Activated CD4-positive, alpha-beta memory T cell treated with anti-CD3 and anti-CD28 coated beads for 36 hours (primary cell): Measurements from ENCODE around the gene ALKBH6. TPM values are rescaled to one million over a fixed set of nuclear protein-coding genes. Genes with fewer than 3 reads are reported as not detected.

Experiments
- CTCF ChIA-PET: fragments of 350-600 bp; sonication (Branson Sonifier 250); formaldehyde crosslinking; loops from one replicate; lab custom pipeline; 2021; ENCODE audit warnings: antibody characterized with exemption, inconsistent platforms; lab: Charles Lee
- POLR2A ChIA-PET: fragments of 350-600 bp; sonication (Branson Sonifier 250); formaldehyde crosslinking; loops from one replicate; lab custom pipeline; 2021; ENCODE audit warnings: antibody characterized with exemption; lab: Charles Lee
- DNase-seq: peaks from one replicate; pipeline ENCODE4 v3.0.0-alpha.2; 2020
- H3K27ac Mint-ChIP-seq: one replicate; pipeline ENCODE4 v1.8.0; 2021; ENCODE audit warnings: mixed read lengths
- H3K27me3 Mint-ChIP-seq: one replicate; pipeline ENCODE4 v1.8.0; 2021; ENCODE audit warnings: mixed read lengths
- H3K36me3 Mint-ChIP-seq: one replicate; pipeline ENCODE4 v1.8.0; 2021; ENCODE audit warnings: mixed read lengths
- H3K4me1 Mint-ChIP-seq: one replicate; pipeline ENCODE4 v1.8.0; 2021; ENCODE audit warnings: low read depth, mixed read lengths
- H3K4me3 Mint-ChIP-seq: one replicate; pipeline ENCODE4 v1.8.0; 2021; ENCODE audit warnings: mild to moderate bottlenecking, mixed read lengths
- H3K9me3 Mint-ChIP-seq: one replicate; pipeline ENCODE4 v1.8.0; 2021; ENCODE audit warnings: mixed read lengths
- intact Hi-C: fragments of 100-400 bp; cut with micrococcal nuclease; formaldehyde crosslinking; loops from one replicate; pipeline ENCODE4 v1.15.1; 2023
- total RNA-seq, 2 experiments: library from RNA; stranded (reverse); gene quantifications; one replicate each; pipeline ENCODE4 v1.2.3, GENCODE V29; 2021

The ALKBH6 gene
- total RNA-seq, 2 experiments from 2014 or later: 40.9 to 44.7 TPM

- ChIA-PET CTCF (no interaction called here), POLR2A (no interaction called here)
- intact Hi-C loops: no loop called here
- DNase-seq: no peak
- no peaks in the 10 kb centered on the region for H3K36me3 Mint-ChIP-seq
- H3K4me3 Mint-ChIP-seq: no peak overlapping the region
- no peak overlapping the region for H3K27ac Mint-ChIP-seq
- peaks cover 13% of the 10 kb centered on the region for H3K4me1 Mint-ChIP-seq
- no peaks in the 10 kb centered on the region for H3K9me3 Mint-ChIP-seq
- no peaks in the 10 kb centered on the region for H3K27me3 Mint-ChIP-seq
Measured at GRCh38 chr19:36006955-36007354, 7.1 kb downstream of the ALKBH6 start.

DNA sequence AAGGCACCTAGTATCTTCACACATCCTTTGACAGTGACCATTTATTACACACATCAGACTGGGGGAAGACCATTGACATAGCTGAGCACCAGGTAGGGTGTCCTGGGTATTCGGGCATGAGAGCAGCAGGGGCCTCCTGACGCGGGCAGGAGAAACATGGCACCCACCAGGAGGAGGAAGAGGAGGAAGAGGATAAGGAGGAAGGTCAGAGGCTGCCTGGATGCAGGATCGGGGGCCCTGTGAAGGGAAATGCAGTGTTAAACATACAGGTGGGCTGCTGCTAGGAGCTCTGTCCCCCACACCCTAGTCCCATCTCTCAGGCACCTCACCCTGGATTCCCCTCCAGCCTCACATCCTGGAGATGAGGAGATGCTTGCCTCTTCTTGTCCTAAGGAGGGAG is 10.7 kb downstream of the ALKBH6 start:
- Mint-ChIP-seq H3K9me3 (no peaks in the 10 kb centered on the region), H3K4me1 (peaks cover 12% of the 10 kb centered on the region), H3K27ac (no peak overlapping the region), H3K36me3 (peaks cover 6% of the 10 kb centered on the region), H3K27me3 (no peaks in the 10 kb centered on the region), H3K4me3 (no peak overlapping the region)
- CTCF ChIA-PET: no interaction called here
- POLR2A ChIA-PET: interaction anchor here (0.6 kb wide), 1 partner anchor 59 kb away, joined by 3 read pairs; no protein-coding TSS in a partner anchor
- intact Hi-C loops: no loop called here
- no peak for DNase-seq

- Mint-ChIP-seq H3K27ac (no peak overlapping the region), H3K9me3 (no peaks in the 10 kb centered on the region), H3K4me3 (no peak overlapping the region), H3K4me1 (peaks cover 24% of the 10 kb centered on the region), H3K27me3 (no peaks in the 10 kb centered on the region), H3K36me3 (peaks cover 11% of the 10 kb centered on the region)
- no peak for DNase-seq
- POLR2A ChIA-PET: no interaction called here
- intact Hi-C loops: no loop called here
- CTCF ChIA-PET: no interaction called here
Measured at GRCh38 chr19:36001605-36002004, 12.4 kb downstream of the ALKBH6 start.

GRCh38 chr19:35996777-35997176 is 17.2 kb downstream of the ALKBH6 start:
- intact Hi-C loops: loop anchor here (5.0 kb wide), 2 partner anchors 39 to 131 kb away; no protein-coding TSS in a partner anchor
- CTCF ChIA-PET: interaction anchor here (1.7 kb wide), 1 partner anchor 17 kb away, joined by 5 read pairs; the partner anchor contains the start of gene ALKBH6
- Mint-ChIP-seq H3K27me3 (no peaks in the 10 kb centered on the region), H3K4me1 (peaks cover 40% of the 10 kb centered on the region), H3K36me3 (peaks cover 14% of the 10 kb centered on the region), H3K9me3 (no peaks in the 10 kb centered on the region), H3K4me3 (peak overlapping the region; percentile 88), H3K27ac (peak overlapping the region; percentile 36)
- no peak for DNase-seq
- POLR2A ChIA-PET: interaction anchor here (3.8 kb wide), 1 partner anchor 17 kb away, joined by 12 read pairs; the partner anchor contains the start of gene ALKBH6

GRCh38 chr19:35995048-35995993 is 18.7 kb downstream of the ALKBH6 start, which contains the start of gene SDHAF1:
Gene SDHAF1, plus strand, starts transcription at chr19:35995188. Its CDS starts 87 bp downstream, at chr19:35995275.
- no peaks in the 10 kb centered on the region for H3K9me3 Mint-ChIP-seq
- H3K27me3 Mint-ChIP-seq: no peaks in the 10 kb centered on the region
- peak within 1 kb of the TSS; percentile 93 for H3K4me3 Mint-ChIP-seq
- peak within 1 kb of the TSS; percentile 89 for H3K27ac Mint-ChIP-seq
- peaks cover 10% of the 10 kb centered on the region for H3K36me3 Mint-ChIP-seq
- CTCF ChIA-PET: interaction anchor here (1.0 to 1.8 kb wide), 3 partner anchors 8 to 36 kb away, joined by 4 to 8 read pairs (median 4); partner anchors contain the start of gene SYNE4
- intact Hi-C loops: loop anchor here (1.0 to 5.0 kb wide), 5 partner anchors 19 to 132 kb away; partner anchors contain the start of genes ALKBH6, NFKBID, THAP8 and WDR62
- POLR2A ChIA-PET: interaction anchor here (0.8 to 3.8 kb wide), 3 partner anchors 17 to 58 kb away, joined by 4 to 12 read pairs (median 4); partner anchors contain the start of genes ALKBH6 and THAP8
- DNase-seq: peak; percentile 97
- H3K4me1 Mint-ChIP-seq: peaks cover 38% of the 10 kb centered on the region

GRCh38 chr19:35993923-35994598 is 20.0 kb downstream of the ALKBH6 start:
- Mint-ChIP-seq H3K36me3 (peaks cover 10% of the 10 kb centered on the region), H3K27ac (no peak overlapping the region), H3K4me3 (peak overlapping the region; percentile 65), H3K27me3 (no peaks in the 10 kb centered on the region), H3K9me3 (no peaks in the 10 kb centered on the region), H3K4me1 (peaks cover 30% of the 10 kb centered on the region)
- ChIA-PET CTCF (interaction anchor here (0.6 to 1.8 kb wide), 3 partner anchors 14 to 67 kb away, joined by 3 to 8 read pairs (median 4); partner anchors contain the start of gene SYNE4), POLR2A (interaction anchor here (1.1 to 3.8 kb wide), 2 partner anchors 14 to 20 kb away, joined by 3 to 12 read pairs; partner anchors contain the start of genes ALKBH6 and SYNE4)
- intact Hi-C loops: loop anchor here (2.0 kb wide), 1 partner anchor 21 kb away; the partner anchor contains the start of gene ALKBH6
- peak; percentile 20 for DNase-seq

GRCh38 chr19:35992907-35993765 is 20.9 kb downstream of the ALKBH6 start:
- intact Hi-C loops: no loop called here
- Mint-ChIP-seq H3K4me3 (no peak overlapping the region), H3K4me1 (peaks cover 28% of the 10 kb centered on the region), H3K9me3 (peaks cover 5% of the 10 kb centered on the region), H3K27ac (peak overlapping the region; percentile 18), H3K36me3 (peaks cover 10% of the 10 kb centered on the region), H3K27me3 (peaks cover 6% of the 10 kb centered on the region)
- CTCF ChIA-PET: interaction anchor here (0.6 to 1.8 kb wide), 4 partner anchors 13 to 319 kb away, joined by 3 to 8 read pairs (median 4); partner anchors contain the start of gene SYNE4
- no peak for DNase-seq
- POLR2A ChIA-PET: interaction anchor here (1.1 to 3.8 kb wide), 2 partner anchors 15 to 21 kb away, joined by 3 to 12 read pairs; partner anchors contain the start of genes ALKBH6 and SYNE4

DNA sequence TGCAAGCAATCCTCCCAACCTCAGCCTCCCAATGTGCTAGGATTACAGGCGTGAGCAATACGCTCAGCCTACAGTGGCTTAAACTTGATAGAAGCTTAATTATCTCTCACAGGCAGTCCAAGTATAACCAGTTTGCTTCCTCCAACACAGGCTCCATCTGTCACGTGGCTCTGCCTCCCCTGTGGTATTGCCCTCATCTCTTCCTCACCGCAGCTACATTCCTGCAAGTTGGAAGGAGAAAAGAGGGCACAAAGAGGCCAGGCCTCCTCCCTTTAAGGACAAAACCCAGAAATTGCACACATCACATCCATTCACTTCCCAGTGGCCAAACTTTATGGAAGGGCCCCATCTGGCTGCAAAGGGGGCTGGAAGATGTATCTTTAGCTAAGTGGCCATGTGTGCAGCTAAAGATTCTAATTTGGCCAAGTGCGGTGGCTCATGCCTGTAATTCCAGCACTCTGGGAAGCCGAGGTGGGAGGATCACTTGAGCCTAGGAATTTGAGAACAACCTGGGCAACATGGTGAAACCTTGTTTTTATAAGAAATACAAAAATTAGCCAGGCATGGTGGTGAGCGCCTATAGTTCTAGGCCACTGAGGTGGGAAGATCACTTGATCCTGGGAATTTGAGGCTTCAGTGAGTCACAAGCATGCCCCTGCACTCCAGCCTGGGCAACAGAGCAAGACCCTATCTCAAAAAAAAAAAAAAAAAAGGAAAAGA is 22.1 kb downstream of the ALKBH6 start:
- Mint-ChIP-seq H3K9me3 (peaks cover 5% of the 10 kb centered on the region), H3K27me3 (peaks cover 8% of the 10 kb centered on the region), H3K27ac (no peak overlapping the region), H3K36me3 (peaks cover 7% of the 10 kb centered on the region), H3K4me1 (peaks cover 20% of the 10 kb centered on the region), H3K4me3 (no peak overlapping the region)
- ChIA-PET CTCF (interaction anchor here (1.0 to 1.4 kb wide), 3 partner anchors 43 to 136 kb away, joined by 3 to 4 read pairs (median 3); partner anchors contain the start of gene POLR2I), POLR2A (no interaction called here)
- no peak for DNase-seq
- intact Hi-C loops: no loop called here

- ChIA-PET POLR2A (no interaction called here), CTCF (interaction anchor here (1.0 to 1.4 kb wide), 3 partner anchors 42 to 137 kb away, joined by 3 to 4 read pairs (median 3); partner anchors contain the start of gene POLR2I)
- Mint-ChIP-seq H3K27ac (no peak overlapping the region), H3K9me3 (peaks cover 5% of the 10 kb centered on the region), H3K36me3 (peaks cover 2% of the 10 kb centered on the region), H3K4me1 (peaks cover 14% of the 10 kb centered on the region), H3K4me3 (no peak overlapping the region), H3K27me3 (peaks cover 14% of the 10 kb centered on the region)
- intact Hi-C loops: no loop called here
- no peak for DNase-seq
Measured at GRCh38 chr19:35990771-35991730, 23.0 kb downstream of the ALKBH6 start.
